ENCODE measurements around the gene NEK11.

GRCh38 chr3:131081224-131081623 is 54.5 kb downstream of the NEK11 start:
- TF ChIP-seq, protein P1, sequence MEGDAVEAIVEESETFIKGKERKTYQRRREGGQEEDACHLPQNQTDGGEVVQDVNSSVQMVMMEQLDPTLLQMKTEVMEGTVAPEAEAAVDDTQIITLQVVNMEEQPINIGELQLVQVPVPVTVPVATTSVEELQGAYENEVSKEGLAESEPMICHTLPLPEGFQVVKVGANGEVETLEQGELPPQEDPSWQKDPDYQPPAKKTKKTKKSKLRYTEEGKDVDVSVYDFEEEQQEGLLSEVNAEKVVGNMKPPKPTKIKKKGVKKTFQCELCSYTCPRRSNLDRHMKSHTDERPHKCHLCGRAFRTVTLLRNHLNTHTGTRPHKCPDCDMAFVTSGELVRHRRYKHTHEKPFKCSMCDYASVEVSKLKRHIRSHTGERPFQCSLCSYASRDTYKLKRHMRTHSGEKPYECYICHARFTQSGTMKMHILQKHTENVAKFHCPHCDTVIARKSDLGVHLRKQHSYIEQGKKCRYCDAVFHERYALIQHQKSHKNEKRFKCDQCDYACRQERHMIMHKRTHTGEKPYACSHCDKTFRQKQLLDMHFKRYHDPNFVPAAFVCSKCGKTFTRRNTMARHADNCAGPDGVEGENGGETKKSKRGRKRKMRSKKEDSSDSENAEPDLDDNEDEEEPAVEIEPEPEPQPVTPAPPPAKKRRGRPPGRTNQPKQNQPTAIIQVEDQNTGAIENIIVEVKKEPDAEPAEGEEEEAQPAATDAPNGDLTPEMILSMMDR (IDR thresholded peaks at IDR 0.05): no peak
- TF ChIP-seq POLR2A (IDR thresholded peaks at IDR 0.05): no peak

Data from thyroid gland (tissue), 4 donors.